ENCODE results near the gene PKP1.

DNA sequence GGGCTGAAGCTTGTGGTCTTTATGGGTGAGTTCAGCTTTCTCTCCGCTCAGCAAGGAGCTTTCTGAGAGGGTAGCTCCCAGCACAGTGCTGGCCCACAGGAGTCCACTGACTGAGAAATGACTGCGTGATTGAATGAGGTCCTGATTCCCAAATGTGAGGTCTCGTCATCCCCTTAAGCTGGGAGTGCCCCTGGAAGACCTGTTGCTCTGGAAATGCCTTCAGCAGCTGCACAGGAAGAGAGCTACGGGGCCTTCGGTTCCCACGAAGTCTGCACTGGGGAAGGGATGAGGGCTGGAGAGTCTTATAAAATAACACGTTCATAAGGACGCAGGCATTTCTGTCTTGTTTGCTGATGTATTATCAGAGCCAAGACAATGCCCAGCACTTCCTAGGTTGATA, 80.2 kb downstream of the PKP1 start:
- TF ChIP-seq, protein P1, sequence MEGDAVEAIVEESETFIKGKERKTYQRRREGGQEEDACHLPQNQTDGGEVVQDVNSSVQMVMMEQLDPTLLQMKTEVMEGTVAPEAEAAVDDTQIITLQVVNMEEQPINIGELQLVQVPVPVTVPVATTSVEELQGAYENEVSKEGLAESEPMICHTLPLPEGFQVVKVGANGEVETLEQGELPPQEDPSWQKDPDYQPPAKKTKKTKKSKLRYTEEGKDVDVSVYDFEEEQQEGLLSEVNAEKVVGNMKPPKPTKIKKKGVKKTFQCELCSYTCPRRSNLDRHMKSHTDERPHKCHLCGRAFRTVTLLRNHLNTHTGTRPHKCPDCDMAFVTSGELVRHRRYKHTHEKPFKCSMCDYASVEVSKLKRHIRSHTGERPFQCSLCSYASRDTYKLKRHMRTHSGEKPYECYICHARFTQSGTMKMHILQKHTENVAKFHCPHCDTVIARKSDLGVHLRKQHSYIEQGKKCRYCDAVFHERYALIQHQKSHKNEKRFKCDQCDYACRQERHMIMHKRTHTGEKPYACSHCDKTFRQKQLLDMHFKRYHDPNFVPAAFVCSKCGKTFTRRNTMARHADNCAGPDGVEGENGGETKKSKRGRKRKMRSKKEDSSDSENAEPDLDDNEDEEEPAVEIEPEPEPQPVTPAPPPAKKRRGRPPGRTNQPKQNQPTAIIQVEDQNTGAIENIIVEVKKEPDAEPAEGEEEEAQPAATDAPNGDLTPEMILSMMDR (IDR thresholded peaks at IDR 0.05) = no peak
- no peak for TF ChIP-seq POLR2A (IDR thresholded peaks at IDR 0.05)
